ENCODE measurements around the gene EEF1AKMT3.

GRCh38 chr12:57775563-57776246 is 3.3 kb downstream of the EEF1AKMT3 start:
- TF ChIP-seq, protein P1, sequence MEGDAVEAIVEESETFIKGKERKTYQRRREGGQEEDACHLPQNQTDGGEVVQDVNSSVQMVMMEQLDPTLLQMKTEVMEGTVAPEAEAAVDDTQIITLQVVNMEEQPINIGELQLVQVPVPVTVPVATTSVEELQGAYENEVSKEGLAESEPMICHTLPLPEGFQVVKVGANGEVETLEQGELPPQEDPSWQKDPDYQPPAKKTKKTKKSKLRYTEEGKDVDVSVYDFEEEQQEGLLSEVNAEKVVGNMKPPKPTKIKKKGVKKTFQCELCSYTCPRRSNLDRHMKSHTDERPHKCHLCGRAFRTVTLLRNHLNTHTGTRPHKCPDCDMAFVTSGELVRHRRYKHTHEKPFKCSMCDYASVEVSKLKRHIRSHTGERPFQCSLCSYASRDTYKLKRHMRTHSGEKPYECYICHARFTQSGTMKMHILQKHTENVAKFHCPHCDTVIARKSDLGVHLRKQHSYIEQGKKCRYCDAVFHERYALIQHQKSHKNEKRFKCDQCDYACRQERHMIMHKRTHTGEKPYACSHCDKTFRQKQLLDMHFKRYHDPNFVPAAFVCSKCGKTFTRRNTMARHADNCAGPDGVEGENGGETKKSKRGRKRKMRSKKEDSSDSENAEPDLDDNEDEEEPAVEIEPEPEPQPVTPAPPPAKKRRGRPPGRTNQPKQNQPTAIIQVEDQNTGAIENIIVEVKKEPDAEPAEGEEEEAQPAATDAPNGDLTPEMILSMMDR (IDR thresholded peaks at IDR 0.05; ENCODE audit: low read length) = peak; percentile 26
- TF ChIP-seq EZH2 (optimal IDR thresholded peaks at IDR 0.05; ENCODE audit: low read depth, low read length) = no peak
- TF ChIP-seq EZH2phosphoT487 (IDR thresholded peaks at IDR 0.05; ENCODE audit: low read length) = no peak

All from MM.1S (cell line).